Measurements from ENCODE around the gene ZNF148.

Gene ZNF148

DNA sequence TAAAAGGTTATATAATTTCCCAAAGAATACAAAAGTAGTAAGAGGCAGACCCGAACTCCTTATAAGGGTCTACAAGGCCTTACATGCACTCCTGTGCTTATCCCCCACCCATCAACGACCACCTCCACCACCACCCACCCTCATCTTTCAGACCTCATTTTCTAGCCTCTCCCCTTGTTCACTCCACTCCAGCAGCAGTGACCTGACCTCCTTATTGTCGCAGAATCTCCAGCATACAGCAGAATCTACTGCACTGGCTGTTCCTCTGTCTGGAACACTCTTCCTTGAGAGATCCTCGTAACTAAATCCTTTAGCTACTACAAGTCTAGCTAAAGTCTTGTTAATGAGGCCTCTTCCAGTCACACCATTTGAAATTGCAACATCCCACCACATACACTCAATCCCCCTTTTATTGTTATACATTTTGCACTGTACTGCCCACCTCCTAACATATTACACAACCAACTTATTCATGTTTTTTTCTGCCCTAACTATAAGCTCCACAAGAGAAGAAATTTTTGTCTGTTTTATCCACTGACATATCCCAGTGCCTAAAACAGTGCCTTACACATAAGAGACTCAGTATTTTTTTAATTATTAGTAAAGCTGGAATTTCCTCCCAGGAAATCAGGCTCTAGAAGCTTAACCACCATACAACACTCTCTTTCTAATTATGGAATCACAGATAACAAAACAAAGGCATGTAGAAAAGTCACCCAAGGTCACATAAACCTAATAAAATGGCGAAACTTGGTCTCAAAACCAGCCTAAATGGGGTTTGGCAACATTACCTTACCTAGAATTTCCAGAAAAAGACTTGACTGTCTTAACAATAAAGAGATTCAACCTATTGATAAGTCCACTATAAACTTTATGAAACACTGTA lies 40.2 kb downstream of the ZNF148 start:
- H3K4me3 ChIP-seq (ENCODE audit: low read depth, low read length) = no peak overlapping the region
- TF ChIP-seq, protein P1, sequence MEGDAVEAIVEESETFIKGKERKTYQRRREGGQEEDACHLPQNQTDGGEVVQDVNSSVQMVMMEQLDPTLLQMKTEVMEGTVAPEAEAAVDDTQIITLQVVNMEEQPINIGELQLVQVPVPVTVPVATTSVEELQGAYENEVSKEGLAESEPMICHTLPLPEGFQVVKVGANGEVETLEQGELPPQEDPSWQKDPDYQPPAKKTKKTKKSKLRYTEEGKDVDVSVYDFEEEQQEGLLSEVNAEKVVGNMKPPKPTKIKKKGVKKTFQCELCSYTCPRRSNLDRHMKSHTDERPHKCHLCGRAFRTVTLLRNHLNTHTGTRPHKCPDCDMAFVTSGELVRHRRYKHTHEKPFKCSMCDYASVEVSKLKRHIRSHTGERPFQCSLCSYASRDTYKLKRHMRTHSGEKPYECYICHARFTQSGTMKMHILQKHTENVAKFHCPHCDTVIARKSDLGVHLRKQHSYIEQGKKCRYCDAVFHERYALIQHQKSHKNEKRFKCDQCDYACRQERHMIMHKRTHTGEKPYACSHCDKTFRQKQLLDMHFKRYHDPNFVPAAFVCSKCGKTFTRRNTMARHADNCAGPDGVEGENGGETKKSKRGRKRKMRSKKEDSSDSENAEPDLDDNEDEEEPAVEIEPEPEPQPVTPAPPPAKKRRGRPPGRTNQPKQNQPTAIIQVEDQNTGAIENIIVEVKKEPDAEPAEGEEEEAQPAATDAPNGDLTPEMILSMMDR (IDR thresholded peaks at IDR 0.05; ENCODE audit: borderline replicate concordance, insufficient read depth, low read depth, low read length) = no peak

DNA sequence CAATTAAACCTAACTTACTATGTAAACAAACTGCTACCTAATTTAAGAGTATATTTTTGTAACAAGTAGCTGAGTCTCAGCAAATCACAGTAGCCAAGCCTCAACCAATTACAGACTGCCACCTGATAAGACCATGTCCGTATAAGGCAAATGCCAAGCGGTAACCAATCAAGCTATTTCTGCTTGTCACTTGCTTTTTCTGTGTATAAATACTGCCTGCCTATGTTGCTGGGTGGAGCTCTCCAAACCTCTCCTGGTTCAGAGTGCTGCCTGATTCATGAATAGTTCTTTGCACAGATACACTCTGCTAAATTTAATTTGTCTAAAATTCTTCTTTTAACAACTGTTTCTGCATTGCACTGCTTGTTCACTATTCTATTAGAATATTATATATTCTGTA lies 42.6 kb downstream of the ZNF148 start:
- no peak overlapping the region for H3K4me3 ChIP-seq (ENCODE audit: low read depth, low read length)
- TF ChIP-seq, protein P1 (IDR thresholded peaks at IDR 0.05; ENCODE audit: borderline replicate concordance, insufficient read depth, low read depth, low read length) = no peak

DNA sequence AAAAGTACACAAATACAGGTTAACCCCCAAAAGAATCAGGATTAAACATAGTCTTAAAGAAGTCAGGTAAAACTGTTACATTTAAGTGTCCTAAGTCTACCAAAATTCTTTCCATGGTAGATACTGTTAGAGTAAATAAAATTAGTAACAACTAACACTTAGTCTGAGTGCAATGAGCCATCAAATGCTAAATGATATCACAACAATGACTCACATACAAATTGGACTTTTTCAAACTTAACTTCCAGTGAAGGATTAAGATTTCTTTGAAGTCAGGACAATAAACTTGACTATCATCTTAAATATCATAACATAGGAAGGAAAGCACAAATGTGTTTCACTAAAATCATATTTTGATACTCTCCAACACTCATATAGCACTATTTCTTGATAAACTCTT lies 43.9 kb downstream of the ZNF148 start:
- no peak overlapping the region for H3K4me3 ChIP-seq (ENCODE audit: low read depth, low read length)
- TF ChIP-seq, protein P1 (IDR thresholded peaks at IDR 0.05; ENCODE audit: borderline replicate concordance, insufficient read depth, low read depth, low read length) = no peak

DNA sequence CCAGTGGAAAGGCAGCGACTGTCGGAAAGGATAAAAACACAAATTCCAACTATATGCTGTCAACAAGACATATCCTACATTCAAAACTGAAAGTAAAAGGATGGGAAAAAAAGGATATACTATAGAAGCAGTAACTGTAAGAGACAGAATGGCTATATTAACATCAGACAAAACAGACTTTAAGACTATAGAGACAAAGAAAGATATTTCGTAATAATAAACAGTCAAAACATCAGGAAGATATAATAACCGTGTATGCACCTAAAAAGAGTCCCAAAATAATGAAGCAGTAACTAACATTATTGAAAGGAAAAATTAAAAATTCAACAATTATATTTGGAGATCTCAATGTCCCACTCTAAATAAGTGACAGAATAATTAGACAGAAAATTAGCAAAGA lies 48.2 kb downstream of the ZNF148 start:
- TF ChIP-seq, protein P1 (IDR thresholded peaks at IDR 0.05; ENCODE audit: borderline replicate concordance, insufficient read depth, low read depth, low read length) = no peak
- H3K4me3 ChIP-seq (ENCODE audit: low read depth, low read length) = no peak overlapping the region

DNA sequence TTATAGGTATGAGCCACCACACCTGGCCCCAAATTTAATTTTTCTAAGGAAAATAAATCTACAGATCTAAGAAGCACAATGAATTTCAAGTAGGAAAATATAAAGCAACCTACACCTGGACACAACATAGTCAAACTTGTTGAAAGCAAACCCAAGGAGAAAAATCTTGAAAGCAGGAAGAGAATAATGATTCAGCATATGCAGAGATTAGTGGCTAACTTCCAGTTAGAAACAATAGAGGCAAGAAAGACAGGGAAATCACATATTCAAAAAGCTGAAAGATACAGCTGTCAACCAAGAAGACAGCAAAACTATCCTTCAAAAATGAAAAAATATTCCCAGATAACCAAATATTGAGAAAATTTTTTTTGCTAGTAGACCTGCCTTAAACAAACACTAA lies 49.4 kb downstream of the ZNF148 start:
- TF ChIP-seq, protein P1 (IDR thresholded peaks at IDR 0.05; ENCODE audit: borderline replicate concordance, insufficient read depth, low read depth, low read length) = no peak
- no peak overlapping the region for H3K4me3 ChIP-seq (ENCODE audit: low read depth, low read length)

DNA sequence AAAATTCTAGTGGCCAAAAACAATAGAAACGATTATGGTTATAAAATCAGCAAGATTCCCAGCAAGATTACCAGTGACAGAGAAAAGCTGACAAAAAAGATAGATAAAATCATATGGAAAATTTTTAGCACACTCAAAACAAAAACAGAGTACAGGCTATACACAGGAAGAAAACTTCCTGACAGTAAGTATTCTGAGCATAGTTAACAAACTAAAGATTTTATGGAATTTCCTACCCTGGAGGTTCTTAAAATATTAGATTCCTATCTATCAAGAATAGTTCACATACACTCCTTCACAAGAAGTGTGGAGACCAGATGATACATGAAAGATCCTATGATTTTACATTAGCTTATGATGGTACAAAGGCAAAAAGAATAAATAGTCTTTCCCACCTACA lies 50.8 kb downstream of the ZNF148 start:
- no peak overlapping the region for H3K4me3 ChIP-seq (ENCODE audit: low read depth, low read length)
- TF ChIP-seq, protein P1 (IDR thresholded peaks at IDR 0.05; ENCODE audit: borderline replicate concordance, insufficient read depth, low read depth, low read length) = no peak

DNA sequence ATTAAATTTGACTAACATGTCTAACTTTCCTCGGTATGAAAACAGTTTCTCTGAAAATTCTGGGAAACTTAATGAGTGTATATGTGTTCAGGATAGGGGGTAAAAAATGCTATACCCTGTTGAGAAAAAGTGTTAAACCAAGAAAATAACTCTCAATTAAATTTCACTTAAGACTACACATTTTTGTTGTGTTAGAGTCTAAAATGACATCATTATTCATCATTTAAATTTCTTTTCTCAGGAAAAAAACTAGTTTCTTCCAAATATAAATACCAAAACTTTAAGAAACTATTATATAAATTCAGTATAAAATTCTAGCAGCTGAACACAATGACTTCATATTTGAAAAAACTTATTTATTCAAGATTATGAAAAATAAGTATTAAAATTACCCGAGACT lies 52.2 kb downstream of the ZNF148 start:
- no peak overlapping the region for H3K4me3 ChIP-seq (ENCODE audit: low read depth, low read length)
- TF ChIP-seq, protein P1 (IDR thresholded peaks at IDR 0.05; ENCODE audit: borderline replicate concordance, insufficient read depth, low read depth, low read length) = no peak

All from GM12875 (cell line).